Inferior parietal cortex (tissue), 1 donor: ENCODE results near the gene TESMIN.

Source experiments
- DNase-seq: peaks from one replicate; pipeline ENCODE4 v3.0.0-alpha.2; 2016; ENCODE audit errors: extremely low spot score

TESMIN gene

GRCh38 chr11:68659158-68659921 lies 92.0 kb downstream of the TESMIN start:
- peak; percentile 17 for DNase-seq

GRCh38 chr11:68658661-68659060 lies 92.7 kb downstream of the TESMIN start:
- DNase-seq = no peak

- DNase-seq = no peak
These were observed 93.2 kb downstream of the TESMIN start for GRCh38 chr11:68658097-68658496.
